ENCODE measurements around the gene PDIA2.
"Not testable (repeated sequence)": the region's sequence is repeated elsewhere in the genome, so short reads cannot be mapped to it uniquely, and the experiment has no call there.

The PDIA2 gene, protein sequence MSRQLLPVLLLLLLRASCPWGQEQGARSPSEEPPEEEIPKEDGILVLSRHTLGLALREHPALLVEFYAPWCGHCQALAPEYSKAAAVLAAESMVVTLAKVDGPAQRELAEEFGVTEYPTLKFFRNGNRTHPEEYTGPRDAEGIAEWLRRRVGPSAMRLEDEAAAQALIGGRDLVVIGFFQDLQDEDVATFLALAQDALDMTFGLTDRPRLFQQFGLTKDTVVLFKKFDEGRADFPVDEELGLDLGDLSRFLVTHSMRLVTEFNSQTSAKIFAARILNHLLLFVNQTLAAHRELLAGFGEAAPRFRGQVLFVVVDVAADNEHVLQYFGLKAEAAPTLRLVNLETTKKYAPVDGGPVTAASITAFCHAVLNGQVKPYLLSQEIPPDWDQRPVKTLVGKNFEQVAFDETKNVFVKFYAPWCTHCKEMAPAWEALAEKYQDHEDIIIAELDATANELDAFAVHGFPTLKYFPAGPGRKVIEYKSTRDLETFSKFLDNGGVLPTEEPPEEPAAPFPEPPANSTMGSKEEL

GRCh38 chr16:283033-283805 is at the start of gene PDIA2:
PDIA2 (plus strand) TSS chr16:283164; CDS start chr16:283170, 6 bp downstream.
- DNase-seq: peak; percentile 43

DNA sequence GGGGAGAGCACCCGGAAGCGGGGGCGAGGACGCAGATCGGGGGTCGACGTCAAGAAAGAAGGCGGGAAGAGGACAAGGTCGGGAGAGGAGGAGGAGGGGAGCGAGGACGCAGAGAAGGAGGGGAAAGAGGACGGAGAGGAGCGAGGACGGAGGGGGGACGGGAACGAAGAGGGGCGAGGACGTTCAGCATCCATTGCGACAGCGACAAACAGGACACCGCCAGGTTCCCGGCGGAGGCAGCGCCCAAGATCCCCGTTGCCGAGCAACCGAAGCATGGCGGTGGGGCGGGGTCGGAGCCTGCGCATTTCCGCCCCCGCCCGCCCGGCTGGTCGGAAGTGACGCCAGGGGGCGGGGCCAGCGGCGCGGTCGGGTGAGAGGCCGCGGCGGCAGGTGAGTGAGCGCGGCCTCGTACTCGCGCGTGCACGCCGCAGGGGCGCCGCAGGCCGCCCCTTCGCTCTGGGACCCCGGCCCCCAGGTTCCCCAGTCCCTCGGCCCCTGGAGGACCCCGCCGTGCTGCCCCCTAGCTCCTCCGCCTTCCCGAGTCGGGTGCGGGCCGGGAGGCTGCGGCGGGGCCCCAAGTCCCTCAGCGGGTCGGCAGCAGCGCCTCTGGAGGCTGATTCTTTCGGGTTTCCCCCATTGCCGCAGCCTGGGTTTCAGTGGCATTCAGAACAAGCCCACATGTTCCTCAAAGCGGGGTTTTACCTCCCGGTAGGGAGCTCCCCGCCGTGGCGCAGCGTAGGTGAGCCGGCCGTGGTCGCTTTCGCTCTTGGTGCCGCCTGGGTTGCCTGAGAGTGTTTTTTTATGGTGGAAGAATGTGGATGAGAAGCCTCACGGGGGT is 48.3 kb upstream of the PDIA2 start, which contains the start of gene FAM234A:
TSS of gene FAM234A (plus strand) at position 354 of the 838 bp plus-strand sequence. CDS start 19,593 bp downstream, outside the sequence.
- peak; percentile 97 for DNase-seq

GRCh38 chr16:239948-240277 is 43.1 kb upstream of the PDIA2 start:
- DNase-seq: no peak

- DNase-seq: no peak
These were observed 42.4 kb upstream of the PDIA2 start for GRCh38 chr16:240559-240958.

DNA sequence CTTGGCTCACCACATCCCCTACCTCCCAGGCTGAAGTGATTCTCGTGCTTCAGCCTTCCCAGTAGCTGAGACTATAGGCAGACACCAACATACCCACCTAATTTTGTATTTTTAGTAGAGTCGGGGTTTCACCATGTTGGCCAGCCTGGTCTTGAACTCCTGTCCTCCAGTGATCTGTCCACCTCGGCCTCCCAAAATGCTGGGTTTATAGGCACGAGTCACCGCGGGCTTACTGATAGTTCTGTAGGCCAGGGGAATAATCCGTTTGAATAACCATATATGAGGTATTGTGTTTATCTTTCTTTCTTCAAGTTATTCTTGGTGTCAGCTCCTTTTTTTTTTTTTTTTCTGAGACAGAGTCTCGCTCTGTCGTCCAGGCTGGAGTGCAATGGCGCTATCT is 40.7 kb upstream of the PDIA2 start:
- no peak for DNase-seq

GRCh38 chr16:243348-243747 is 39.6 kb upstream of the PDIA2 start:
- no peak for DNase-seq

DNA sequence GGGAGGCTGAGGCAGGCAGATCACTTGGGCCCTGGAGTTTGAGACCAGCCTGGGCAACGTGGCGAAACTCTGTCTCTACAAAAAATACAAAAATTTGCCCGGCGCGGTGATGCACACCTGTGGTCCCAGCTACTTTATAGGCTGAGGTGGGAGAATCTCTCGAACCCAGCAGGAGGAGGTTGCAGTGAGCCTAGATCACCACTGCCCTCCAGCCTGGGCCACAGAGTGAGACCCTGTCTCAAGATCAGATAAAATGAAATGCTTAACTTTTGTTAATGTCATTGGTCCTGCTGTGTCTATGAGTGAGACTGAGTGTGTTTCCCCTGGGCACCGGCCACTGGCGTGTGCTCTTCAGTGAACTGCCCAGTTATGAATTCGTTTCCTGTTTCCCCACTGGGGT is 37.9 kb upstream of the PDIA2 start:
- no peak for DNase-seq

DNA sequence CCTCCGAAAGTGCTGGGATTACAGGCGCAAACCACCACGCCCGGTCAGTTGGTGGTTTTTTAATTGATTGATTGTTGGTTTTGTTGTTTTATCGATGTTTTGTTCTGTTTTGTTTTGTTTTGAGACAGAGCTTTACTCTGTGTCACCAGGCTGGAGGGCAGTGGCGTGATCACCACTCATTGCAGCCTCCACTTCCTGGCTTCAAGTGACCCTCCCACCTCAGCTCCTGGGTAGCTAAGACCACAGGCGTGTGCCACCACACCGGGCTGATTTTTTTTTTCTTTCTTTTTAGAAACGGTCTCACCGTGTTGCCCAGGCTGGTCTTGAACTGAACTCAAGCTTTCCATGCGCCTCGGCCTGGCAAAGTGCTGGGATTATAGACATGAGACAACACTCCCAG is 35.9 kb upstream of the PDIA2 start:
- DNase-seq: no peak

DNA sequence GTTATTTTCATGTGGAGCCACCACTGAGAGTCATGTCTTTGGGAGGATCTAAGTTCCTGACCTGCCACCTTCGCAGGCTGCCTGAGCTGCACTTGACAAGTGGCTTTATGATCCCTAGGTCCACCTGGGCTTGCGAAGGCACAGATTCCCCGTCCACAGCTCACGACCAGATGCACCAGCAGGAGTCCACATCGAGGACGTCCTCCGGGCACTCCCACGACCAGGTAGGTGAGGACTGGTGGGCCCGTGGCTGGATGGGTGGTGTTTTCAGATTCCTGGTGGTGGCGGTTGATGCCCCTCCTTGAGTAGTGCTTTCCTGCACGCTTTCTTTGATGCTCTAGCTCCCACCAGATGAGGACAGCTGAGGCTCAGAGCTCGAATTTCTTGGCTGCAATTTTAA is 33.5 kb upstream of the PDIA2 start:
- no peak for DNase-seq

GRCh38 chr16:252366-253337 is 30.3 kb upstream of the PDIA2 start:
- peak; percentile 57 for DNase-seq

GRCh38 chr16:253833-254232 is 29.1 kb upstream of the PDIA2 start:
- no peak for DNase-seq

DNA sequence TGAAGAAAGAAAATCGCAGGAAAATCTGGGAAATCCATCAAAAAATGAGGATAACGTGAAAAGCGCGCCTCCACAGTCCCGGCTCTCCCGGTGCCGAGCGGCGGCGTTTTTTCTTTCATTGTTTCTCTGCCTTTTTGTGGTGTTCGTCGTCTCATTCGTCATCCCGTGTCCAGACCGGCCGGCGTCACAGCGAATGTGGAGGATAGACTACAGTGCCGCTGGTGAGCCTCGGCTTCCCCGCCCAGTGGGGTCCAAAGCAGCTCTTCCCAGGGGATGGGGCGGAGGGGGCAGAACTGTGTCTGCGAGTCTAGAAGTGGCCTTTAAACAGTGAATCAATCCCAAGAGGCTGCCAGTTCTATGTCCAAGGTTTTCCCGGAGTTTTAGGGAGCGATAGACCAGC is 28.5 kb upstream of the PDIA2 start:
- no peak for DNase-seq

DNA sequence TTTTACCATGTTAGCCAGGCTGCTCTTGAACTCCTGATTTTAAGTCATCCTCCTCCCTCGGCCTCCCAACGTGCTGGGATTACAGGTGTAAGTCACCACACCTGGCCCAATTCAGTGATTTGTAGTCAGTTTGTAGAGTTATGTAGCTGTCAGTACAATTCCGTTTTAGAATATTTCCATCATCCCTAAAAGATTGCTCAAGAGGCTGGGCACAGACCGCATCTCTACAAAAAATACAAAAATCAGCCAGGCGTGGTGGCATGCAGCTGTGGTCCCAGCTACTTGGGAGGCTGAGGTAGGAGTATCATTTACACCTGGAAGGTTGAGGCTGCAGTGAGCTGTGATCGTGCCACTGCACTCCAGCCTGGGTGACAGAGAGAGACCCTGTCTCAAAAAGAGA is 27.8 kb upstream of the PDIA2 start:
- DNase-seq: no peak

DNA sequence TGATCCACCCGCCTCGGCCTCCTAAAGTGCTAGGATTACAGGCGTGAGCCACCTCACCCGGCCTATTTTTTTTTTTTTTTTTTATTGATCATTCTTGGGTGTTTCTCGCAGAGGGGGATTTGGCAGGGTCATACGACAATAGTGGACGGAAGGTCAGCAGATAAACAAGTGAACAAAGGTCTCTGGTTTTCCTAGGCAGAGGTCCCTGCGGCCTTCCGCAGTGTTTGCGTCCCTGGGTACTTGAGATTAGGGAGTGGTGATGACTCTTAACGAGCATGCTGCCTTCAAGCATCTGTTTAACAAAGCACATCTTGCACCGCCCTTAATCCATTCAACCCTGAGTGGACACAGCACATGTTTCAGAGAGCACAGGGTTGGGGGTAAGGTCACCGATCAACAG is 24.9 kb upstream of the PDIA2 start:
- not testable (repeated sequence) for DNase-seq

DNA sequence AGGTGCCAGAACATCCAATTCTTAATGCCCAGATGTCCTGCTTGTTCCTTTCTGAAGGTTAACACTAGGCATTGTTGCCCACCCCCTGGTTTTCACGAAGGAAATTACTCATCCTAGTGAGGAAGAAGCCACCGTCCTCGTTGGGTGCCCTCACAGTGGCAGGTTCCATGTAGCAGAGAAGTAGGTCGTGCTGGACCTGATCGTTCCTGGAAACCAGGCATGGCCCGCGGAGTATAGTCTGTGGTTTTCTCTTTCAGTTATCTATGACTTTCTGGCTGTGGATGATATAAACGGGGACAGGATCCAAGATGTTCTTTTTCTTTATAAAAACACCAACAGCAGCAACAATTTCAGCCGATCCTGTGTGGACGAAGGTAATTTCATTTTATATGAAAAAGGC is 23.7 kb upstream of the PDIA2 start:
- peak; percentile 82 for DNase-seq

DNA sequence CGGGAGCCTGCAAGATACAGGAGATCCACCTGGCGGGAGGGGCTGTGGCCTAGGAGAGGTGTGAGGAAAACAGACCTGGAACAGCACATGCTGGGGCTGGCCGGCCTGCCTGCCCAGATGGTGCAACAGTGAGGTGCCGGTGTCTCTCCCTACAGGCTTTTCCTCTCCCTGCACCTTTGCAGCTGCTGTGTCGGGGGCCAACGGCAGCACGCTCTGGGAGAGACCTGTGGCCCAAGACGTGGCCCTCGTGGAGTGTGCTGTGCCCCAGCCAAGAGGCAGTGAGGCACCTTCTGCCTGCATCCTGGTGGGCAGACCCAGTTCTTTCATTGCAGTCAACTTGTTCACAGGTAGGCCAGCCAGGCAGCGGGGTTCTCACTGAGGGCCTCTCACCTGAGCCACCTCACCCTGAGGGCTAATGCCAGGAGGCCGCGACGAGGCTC is 23.1 kb upstream of the PDIA2 start:
- no peak for DNase-seq

DNA sequence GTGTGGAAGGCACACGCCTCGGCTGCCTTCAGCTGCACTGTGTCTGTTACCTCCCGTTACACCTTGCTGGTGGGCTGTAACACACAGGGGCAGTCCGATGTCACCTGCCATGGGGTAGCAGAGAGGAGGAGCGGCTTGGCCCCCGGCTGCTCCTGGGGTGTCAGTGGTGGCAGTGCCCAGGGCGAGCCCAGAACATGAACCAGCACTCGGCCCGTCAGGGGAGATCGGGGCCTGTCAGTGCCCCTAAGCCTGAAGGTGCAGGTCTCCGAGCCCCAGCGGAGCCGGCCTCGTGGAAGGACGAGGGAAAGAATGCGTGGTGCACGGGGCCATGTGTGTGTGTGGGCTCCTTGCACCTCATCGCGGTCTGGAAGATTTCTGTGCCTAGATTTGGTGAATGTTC is 22.6 kb upstream of the PDIA2 start:
- no peak for DNase-seq

DNA sequence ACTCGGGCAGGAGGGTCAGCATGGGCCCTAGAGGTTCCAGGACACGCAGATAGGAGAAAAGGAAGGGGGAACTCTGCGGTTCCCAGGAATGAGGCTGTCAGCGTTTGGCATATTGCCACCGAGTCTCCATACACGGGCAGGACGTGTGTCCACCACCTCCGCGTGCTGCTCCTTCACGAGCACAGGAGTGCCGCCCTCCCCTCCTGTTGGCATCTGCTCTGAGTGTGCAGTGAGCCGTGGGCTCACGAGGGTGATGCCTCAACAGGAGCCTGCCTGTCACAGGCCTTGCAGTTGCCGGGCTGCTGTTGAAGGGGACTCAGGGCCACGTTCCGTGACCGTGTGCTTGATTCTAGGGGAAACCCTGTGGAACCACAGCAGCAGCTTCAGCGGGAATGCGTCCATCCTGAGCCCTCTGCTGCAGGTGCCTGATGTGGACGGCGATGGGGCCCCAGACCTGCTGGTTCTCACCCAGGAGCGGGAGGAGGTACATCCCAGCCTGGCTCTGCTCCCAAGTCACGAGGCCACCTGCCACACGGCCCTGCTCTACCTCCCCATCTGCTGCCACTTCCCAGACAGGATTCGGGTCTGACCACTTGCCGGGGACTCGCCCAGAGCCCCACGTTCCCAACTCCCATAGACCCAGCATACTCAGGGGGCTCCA is 21.8 kb upstream of the PDIA2 start:
- DNase-seq: no peak

DNA sequence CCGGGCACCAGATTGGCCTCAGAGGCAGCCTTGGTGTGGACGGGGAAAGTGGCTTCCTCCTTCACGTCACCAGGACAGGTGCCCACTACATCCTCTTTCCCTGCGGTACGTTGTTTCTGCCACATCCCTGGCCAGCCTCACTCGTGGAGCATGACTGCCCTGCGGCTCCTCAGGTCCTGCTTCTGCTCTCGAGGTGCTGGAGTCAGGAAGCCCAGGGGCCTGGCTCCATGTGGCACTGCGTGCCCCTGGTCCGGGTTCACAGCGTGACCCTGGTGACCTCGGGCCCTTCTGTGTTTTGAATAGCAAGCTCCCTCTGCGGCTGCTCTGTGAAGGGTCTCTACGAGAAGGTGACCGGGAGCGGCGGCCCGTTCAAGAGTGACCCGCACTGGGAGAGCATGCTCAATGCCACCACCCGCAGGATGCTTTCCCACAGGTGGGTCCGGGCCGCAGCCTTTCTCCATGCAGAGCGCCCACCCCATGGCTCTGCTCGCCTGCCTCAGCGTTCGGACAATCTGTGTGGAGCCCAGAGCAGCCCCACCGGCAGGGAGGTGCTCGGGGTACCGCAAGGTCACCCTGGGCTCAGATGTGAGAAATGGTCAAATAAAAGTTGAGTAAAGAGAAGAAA is 20.7 kb upstream of the PDIA2 start:
- DNase-seq: no peak

DNA sequence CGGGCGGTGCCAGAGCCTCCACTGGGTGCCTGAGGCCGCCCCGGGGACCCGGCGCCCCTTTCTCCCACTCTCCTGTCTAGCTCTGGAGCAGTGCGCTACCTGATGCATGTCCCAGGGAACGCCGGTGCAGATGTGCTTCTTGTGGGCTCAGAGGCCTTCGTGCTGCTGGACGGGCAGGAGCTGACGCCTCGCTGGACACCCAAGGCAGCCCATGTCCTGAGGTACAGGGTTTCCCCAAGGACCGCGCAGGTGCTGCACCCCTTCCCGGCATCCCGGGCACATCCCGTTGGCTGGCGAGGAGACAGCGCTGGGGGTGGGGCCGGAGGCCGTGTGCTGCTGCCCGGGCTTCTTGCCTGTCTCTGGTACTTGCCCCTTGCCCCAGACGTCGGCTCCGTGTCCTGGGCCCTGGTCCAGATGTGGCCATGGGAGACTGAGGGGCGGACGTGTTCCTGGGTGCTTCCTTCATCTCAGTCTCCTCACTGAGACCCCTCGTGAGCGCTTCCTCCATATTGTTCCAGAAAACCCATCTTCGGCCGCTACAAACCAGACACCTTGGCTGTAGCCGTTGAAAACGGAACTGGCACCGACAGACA is 19.7 kb upstream of the PDIA2 start:
- DNase-seq: no peak
